ENCODE data around the gene JDP2.

Gene JDP2

DNA sequence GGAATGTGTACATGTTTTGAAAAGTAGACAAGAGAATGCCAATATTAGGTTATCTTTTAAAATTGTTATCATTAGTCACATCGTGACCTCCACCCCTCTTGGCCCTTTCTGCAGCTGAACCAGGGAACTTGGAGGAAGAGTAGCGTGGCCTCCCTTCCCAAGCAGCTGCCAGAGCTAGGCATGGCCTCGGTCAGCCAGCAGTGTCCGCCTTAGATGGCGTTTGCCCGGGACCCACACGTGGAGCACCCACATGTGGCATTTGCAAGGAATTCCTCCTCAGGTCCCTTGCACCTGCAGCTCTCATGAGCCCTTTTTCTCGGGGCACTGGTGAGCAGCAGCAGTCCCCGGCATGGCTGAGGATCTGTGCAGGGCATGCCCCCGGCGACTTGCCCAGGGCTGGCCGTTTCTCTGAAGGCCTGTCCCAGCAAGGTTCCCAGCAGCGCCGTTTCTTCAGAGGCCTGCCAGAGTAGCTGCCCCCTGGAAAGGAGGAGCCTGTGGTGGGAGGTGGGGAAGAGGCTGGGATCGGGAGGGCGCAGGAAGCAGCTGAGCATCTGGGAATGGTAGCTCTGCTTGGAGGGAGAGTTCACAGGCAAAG lies 10.8 kb downstream of the JDP2 start:
- no peak for DNase-seq

DNA sequence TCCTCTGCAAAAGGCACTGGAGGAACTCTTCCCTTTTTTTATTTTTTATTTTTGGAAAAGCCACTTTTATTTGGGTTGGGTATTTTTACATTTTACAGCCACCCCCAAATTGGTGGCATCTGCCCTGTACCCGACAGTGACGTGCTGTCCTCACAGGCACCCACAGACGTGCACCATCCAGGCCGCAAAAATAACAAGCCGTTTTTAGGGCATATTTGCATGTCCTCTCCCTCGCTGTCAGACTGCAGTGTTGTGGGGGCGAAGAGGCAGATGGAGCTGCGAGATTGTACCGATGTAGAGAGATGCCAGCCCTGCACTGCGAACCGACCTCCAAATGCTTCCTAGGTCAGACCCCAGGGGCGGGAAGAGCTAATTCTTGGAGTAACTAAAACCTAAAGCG lies 12.2 kb downstream of the JDP2 start:
- no peak for DNase-seq

GRCh38 chr14:75440733-75441477 lies 13.1 kb downstream of the JDP2 start:
- no peak for DNase-seq

GRCh38 chr14:75441728-75442127 lies 13.9 kb downstream of the JDP2 start:
- DNase-seq, result no peak

DNA sequence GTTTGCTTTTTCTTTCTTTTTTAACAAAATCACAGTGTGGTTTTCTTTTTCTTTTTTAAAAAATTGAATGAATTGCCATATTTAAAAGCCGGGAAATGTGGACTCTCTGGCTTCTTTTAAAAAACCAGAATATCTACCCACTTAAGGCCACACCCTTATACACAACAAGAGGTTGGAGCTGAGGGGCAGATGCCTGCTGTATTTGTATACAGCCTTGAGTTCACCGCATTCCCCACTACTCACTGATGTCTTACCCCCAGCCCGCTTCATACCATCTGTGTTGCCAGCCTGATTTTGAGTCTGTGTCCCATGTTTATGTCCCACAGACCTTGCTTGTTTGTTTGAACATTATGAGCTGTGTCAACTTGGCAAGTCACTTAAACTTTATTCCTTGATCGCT lies 14.3 kb downstream of the JDP2 start:
- DNase-seq, result no peak

- no peak for DNase-seq
These were observed 14.8 kb downstream of the JDP2 start for GRCh38 chr14:75442642-75443041.

GRCh38 chr14:75443203-75443969 lies 15.6 kb downstream of the JDP2 start:
- no peak for DNase-seq

DNA sequence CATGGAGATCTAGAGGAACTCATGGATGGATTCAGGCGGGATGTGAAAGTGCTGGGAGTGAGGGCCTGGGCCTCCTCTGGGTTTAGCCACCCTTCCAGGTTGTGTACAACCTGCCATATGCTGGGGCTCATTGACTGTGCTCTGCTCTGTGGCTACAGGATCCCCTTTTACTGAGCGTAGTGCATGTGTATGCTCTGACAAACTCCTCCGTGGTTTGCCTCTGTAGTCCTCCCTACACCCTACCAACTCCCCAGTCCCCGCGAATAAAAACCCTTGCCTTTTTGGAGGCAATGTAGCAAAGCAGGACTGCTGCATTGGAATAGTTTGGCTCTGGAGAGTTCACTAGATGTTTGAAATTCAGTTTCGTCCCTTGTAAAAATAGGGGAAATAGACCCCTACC lies 17.4 kb downstream of the JDP2 start:
- DNase-seq, result no peak

GRCh38 chr14:75445963-75446362 lies 18.1 kb downstream of the JDP2 start:
- DNase-seq, result no peak

DNA sequence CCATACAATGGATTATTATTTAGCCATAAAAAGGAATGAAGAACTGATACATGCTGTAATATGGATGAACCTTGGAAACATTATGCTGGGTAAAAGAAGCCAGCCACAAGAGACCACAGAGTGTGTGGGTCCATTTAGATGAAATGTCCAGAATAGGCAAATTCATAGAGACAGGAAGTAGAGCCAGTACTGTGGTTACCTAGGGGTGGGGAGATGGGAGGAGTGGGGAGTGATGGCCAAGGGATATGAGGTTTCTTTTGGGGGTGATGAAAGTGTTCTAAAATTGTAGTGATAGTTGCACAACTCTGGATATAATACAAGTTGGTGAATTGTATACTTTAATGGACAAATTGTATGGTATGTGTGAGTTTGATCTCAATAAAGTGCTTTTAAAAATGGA lies 18.6 kb downstream of the JDP2 start:
- no peak for DNase-seq

- DNase-seq, result no peak
These were observed 20.4 kb downstream of the JDP2 start for GRCh38 chr14:75448209-75448608.

GRCh38 chr14:75449036-75449435 lies 21.2 kb downstream of the JDP2 start:
- DNase-seq, result no peak

DNA sequence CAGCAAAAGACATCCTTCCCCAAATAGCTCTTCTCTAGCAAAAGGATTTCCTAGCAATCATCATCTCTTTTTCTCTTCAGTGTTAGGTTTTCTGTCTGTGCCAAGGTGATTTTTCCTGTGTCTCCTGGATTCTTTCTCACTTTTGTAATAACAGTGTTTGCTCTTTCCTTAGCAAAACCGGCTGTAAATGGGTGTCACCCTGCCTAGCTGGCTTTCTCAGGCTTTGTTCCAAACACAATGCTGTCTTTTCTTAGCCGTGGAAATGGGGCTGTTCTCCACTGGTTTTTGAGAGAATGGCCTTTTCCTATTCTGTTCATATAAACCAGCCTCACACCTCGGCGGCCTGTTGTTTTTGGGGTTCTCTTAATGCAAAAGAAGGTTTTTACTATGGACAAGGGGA lies 21.9 kb downstream of the JDP2 start:
- DNase-seq, result no peak

DNA sequence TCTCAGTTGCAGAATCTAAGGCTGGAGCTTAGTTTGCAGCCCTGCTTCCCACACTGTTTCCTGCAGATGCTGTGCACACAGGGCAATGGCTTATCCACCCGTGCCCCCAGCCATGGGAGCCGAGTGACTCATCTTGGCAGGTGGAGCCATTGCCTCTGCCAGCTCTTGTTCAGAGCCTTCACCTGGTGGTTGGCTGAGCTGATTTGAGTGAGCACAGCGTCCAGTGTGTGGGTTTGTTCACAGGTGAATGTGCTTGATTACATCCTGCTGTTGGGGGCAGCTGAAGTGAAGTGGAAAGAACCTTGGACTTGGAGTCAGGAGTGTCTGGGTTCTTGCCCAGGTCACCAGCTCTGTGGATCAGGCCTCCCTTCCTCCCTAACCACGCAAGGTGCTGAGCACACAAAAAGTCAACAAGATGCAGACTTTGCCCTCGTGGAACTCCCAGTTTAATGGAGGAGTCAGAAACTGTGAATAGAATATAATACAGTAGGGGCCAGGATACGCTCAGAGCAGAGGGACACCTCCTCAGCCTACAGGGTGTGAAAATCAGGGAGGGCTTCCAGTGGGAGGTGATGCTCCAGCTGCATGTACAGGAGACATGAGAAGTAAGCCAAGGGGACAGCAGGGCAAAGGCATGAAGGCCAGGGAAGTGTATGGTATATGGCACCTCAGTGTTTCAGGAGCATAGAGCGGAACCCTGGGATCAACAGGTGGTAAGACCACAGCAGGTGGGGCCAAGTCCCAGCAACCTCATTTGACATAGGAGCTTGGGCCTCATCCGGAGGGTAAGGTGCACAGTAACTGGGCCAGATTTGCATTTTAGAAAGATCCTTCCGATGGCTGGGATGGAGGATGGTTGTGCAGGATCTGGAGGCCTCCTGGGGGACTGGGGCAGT lies 22.8 kb downstream of the JDP2 start:
- DNase-seq, result no peak

GRCh38 chr14:75452324-75452723 lies 24.5 kb downstream of the JDP2 start:
- no peak for DNase-seq

DNA sequence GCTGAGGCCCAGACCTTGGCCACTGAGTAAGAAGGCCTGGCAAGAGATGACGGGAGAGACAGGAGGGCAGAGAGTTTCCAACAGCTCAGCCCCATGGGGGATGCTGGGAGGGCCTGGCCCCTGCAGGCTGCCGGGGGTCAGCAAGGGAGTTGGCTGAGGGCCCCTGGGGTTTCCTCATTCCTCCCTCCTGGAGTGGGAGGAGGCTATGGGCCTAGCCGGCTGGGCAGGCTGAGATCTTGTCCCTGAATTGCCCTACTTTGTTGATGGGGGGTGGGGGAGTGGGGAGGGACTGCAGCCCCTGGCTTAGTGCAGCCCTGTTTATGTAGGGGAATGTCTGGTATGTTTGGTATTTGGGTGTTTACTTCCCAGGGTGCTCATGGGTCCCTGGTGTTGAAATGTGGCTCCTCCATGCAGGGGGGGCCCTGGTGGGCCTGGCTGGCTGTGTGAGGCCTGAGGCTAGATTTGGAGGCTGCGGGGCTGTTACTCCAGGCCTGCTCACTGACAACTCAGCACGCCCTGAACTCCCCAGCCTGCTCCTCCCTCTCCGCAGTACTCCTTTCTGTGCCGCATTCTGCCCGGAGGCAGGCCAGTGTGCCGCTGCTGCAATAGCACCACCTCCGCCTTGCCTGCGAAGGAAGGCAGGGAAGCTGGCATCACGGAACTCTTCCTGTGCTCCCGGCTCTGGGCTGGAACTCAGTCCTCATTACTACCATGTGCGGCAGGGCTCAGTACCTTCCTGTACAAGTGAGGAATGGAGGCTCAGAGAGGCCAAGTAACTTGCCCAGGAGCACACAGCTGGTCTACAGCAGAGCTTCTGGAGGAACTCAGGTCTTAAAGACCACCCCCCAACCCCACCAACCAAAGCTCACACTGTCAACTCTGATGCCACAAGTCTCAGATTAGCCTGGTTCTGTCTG lies 25.3 kb downstream of the JDP2 start:
- no peak for DNase-seq

- peak; percentile 40 for DNase-seq
These were observed 26.1 kb downstream of the JDP2 start for GRCh38 chr14:75453817-75454434.

DNA sequence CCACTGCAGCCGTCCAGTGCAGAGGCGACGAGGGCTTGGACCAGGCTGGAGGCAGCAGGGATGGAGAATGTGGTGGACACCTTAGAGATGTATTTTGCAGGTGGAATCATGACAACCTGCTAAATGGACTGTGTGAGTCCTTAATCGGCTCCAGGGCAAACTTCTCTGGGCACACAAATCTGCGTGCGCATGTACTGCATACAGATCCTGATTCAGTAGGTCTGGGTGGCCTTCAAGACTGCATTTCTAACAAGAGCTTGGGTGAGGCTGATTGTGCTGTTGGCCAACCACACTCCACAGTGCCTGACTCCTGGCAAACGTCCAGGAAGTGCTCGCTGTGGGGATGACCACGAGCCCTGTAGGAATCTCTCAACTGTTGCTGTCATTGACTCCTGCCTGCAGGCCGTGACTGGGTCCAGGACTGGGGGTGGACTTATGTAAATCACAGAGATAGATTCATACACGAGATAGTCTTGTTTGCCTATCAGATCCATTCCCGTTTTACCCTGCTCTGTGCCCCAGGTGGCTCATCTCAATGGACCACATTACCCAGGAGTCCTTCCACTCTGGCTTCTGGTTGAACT lies 27.2 kb downstream of the JDP2 start:
- no peak for DNase-seq

GRCh38 chr14:75456069-75456996 lies 28.5 kb downstream of the JDP2 start:
- no peak for DNase-seq

DNA sequence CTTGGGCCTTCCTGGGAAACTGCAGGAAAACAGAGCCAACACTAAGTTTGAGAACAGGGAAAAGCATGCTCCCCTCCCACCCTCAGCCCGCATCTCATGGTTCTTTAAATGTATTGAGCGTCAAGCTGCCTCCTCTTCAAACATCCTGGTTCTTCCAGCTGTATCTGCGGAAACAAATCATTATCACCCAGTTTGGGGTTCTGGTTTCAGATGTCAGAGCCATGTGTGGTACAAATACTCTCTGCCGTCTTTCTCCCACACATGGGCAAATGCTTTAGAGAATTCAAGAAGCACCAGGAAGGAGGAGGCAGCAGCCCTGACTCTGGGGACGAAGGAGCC lies 29.1 kb downstream of the JDP2 start:
- no peak for DNase-seq

Data from stimulated activated CD4-positive, alpha-beta T cell treated with anti-CD3 and anti-CD28 coated beads, Interleukin-15, amount 100 ng/mL, for 24 hours (primary cell).